HepG2 (cell line): ENCODE measurements around the gene ANKRD61.

Experiments
- CTCF ChIP-seq: sonication (generic); formaldehyde crosslinking; IDR thresholded peaks from 2 replicates; pipeline ENCODE4 v1.5.0; 2020; ENCODE audit warnings: mild to moderate bottlenecking, missing genetic modification reagents, moderate library complexity
- FOXA1 ChIP-seq, 2 experiments: fragments of 450-650 bp in 1 of 2; sonication (generic) in 1 of 2; formaldehyde crosslinking in 1 of 2; IDR thresholded peaks; 2 replicates each; pipeline versions ENCODE4 v1.4.0 to v1.6.1; 2016 to 2020; ENCODE audit warnings: missing genetic modification reagents in 1 of 2
- FOXM1 ChIP-seq: sonication (generic); formaldehyde crosslinking; IDR thresholded peaks from 2 replicates; pipeline ENCODE4 v1.5.0; 2020; ENCODE audit warnings: missing genetic modification reagents
- GABPA ChIP-seq, 2 experiments: IDR thresholded peaks; 2 replicates each; pipeline ENCODE4 v1.6.1; 2011 to 2016; ENCODE audit warnings: low read depth in 2 of 2, low read length in 1 of 2, missing biosample characterization in 1 of 2, missing genetic modification characterization in 1 of 2
- GZF1 ChIP-seq: sonication (generic); formaldehyde crosslinking; IDR thresholded peaks from 2 replicates; pipeline ENCODE4 v1.5.1; 2020; ENCODE audit warnings: mild to moderate bottlenecking, missing genetic modification reagents
- HMG20A ChIP-seq: IDR thresholded peaks from 2 replicates; pipeline ENCODE4 v1.6.1; 2016; ENCODE audit warnings: borderline replicate concordance
- POLR2A ChIP-seq, 2 experiments: IDR thresholded peaks; 2 replicates each; pipeline ENCODE4 v1.6.1; 2011; ENCODE audit warnings: low read depth in 2 of 2, low read length in 2 of 2, mild to moderate bottlenecking in 1 of 2, moderate library complexity in 1 of 2; ENCODE audit not compliant: insufficient read depth in 1 of 2
- SMYD3 ChIP-seq: sonication (generic); formaldehyde crosslinking; IDR thresholded peaks from 2 replicates; pipeline ENCODE4 v1.8.1; 2023; ENCODE audit warnings: mild to moderate bottlenecking, missing genetic modification reagents
- YY1 ChIP-seq: IDR thresholded peaks from 2 replicates; pipeline ENCODE4 v1.6.1; 2011; ENCODE audit warnings: low read length, low read depth, moderate library complexity, mild to moderate bottlenecking; ENCODE audit not compliant: insufficient read depth, insufficient replicate concordance
- ZNF335 ChIP-seq: sonication (generic); formaldehyde crosslinking; IDR thresholded peaks from 2 replicates; pipeline ENCODE4 v1.4.0; 2020; ENCODE audit warnings: missing genetic modification reagents
- ZNF362 ChIP-seq: sonication (generic); formaldehyde crosslinking; IDR thresholded peaks from 2 replicates; pipeline ENCODE4 v1.4.0; 2020; ENCODE audit warnings: missing genetic modification reagents, mild to moderate bottlenecking, borderline replicate concordance
- ZNF766 ChIP-seq: sonication (generic); formaldehyde crosslinking; IDR thresholded peaks from 2 replicates; pipeline ENCODE4 v1.5.0; 2020; ENCODE audit warnings: missing genetic modification reagents, borderline replicate concordance
- TF ChIP-seq, protein P1 (sequence below): sonication (generic); formaldehyde crosslinking; IDR thresholded peaks from 2 replicates; pipeline ENCODE4 v1.4.0; 2020; ENCODE audit warnings: low read depth, missing genetic modification reagents

- TF ChIP-seq FOXM1 (no peak), GZF1 (CRISPR knock-in tag) (no peak), CTCF (CRISPR knock-in tag) (no peak), YY1 (no peak), ZNF766 (CRISPR knock-in tag) (no peak), ZNF335 (CRISPR knock-in tag) (no peak), GABPA (IDR thresholded peaks at IDR 0.05; ENCODE audit: low read depth, low read length) (no peak), GABPA (CRISPR knock-in tag; IDR thresholded peaks at IDR 0.05; ENCODE audit: low read depth) (no peak), HMG20A (CRISPR knock-in tag) (no peak), POLR2A (IDR thresholded peaks at IDR 0.05; ENCODE audit: insufficient read depth in 1 of 2, low read depth in 2 of 2, low read length in 2 of 2) (0 out of 4 replicates have a peak, but pooled peaks of 1 of the 2 experiments have one; percentile 15), FOXA1 (IDR thresholded peaks at IDR 0.05) (no peak), FOXA1 (CRISPR knock-in tag; IDR thresholded peaks at IDR 0.05) (no peak), SMYD3 (CRISPR knock-in tag) (no peak), ZNF362 (no peak)
- TF ChIP-seq, protein P1, sequence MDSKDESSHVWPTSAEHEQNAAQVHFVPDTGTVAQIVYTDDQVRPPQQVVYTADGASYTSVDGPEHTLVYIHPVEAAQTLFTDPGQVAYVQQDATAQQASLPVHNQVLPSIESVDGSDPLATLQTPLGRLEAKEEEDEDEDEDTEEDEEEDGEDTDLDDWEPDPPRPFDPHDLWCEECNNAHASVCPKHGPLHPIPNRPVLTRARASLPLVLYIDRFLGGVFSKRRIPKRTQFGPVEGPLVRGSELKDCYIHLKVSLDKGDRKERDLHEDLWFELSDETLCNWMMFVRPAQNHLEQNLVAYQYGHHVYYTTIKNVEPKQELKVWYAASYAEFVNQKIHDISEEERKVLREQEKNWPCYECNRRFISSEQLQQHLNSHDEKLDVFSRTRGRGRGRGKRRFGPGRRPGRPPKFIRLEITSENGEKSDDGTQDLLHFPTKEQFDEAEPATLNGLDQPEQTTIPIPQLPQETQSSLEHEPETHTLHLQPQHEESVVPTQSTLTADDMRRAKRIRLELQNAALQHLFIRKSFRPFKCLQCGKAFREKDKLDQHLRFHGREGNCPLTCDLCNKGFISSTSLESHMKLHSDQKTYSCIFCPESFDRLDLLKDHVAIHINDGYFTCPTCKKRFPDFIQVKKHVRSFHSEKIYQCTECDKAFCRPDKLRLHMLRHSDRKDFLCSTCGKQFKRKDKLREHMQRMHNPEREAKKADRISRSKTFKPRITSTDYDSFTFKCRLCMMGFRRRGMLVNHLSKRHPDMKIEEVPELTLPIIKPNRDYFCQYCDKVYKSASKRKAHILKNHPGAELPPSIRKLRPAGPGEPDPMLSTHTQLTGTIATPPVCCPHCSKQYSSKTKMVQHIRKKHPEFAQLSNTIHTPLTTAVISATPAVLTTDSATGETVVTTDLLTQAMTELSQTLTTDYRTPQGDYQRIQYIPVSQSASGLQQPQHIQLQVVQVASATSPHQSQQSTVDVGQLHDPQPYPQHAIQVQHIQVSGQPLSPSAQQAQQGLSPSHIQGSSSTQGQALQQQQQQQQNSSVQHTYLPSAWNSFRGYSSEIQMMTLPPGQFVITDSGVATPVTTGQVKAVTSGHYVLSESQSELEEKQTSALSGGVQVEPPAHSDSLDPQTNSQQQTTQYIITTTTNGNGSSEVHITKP: no peak
These were observed 8.5 kb upstream of the ANKRD61 start for GRCh38 chr7:6022707-6023106.
